HCT116 (cell line): Measurements from ENCODE around the gene ZNF683. TPM values are rescaled to one million over a fixed set of nuclear protein-coding genes. Genes with fewer than 3 reads are reported as not detected.
A peak's percentile ranks its signal among the peaks of the same experiment; 100 is the strongest.

Source experiments
- ATAC-seq: fragments of 200-7000 bp; cut with Tn5 transposase; 2 replicates; pipeline ENCODE4 v1.9.1; 2020; ENCODE audit warnings: mild to moderate bottlenecking, moderate library complexity
- BruUV-seq: library from RNA; stranded (reverse); fragments of 400-500 nt; replicated peaks from 2 replicates; lab custom pipeline; 2021; lab: Mats Ljungman, UMichigan
- CTCF ChIA-PET: fragments of 300-600 bp; sonication (Branson Sonifier 250); formaldehyde crosslinking; loops from one replicate; lab custom pipeline; 2021; ENCODE audit warnings: antibody characterized with exemption; lab: Charles Lee
- POLR2A ChIA-PET: fragments of 300-600, 350-600 bp; sonication (Branson Sonifier 250); formaldehyde crosslinking; loops from one replicate; lab custom pipeline; 2021; ENCODE audit warnings: antibody characterized with exemption; lab: Charles Lee
- RAD21 ChIA-PET, 2 experiments: fragments of 300-600 bp; sonication (Branson Sonifier 250); formaldehyde crosslinking; loops; one replicate each; lab custom pipeline; 2023; ENCODE audit warnings: low total read pairs in 2 of 2; ENCODE audit not compliant: uncharacterized antibody in 2 of 2, unreplicated experiment in 2 of 2, low non-redundant PET in 1 of 2; lab: Charles Lee
- DNase-seq: peaks from one replicate; pipeline ENCODE4 v3.0.0-alpha.2; 2010; ENCODE audit warnings: low read depth, low spot score
- H2AFZ ChIP-seq: fragments of 200-600 bp; shearing (Covaris generic), sonication (generic); 2 replicates; pipeline ENCODE4 v1.6.1; 2017; ENCODE audit warnings: low read depth, mixed run types, mixed read lengths, antibody characterized with exemption, low read length; ENCODE audit not compliant: poor library complexity, severe bottlenecking
- H3K27ac ChIP-seq: 2 replicates; pipeline ENCODE4 v1.5.1; 2012; ENCODE audit warnings: low read depth, low read length
- H3K27me3 ChIP-seq: fragments of 200-600 bp; sonication (generic); 2 replicates; pipeline ENCODE4 v1.6.1; 2016; ENCODE audit warnings: mixed run types, low read length, mixed read lengths; ENCODE audit not compliant: insufficient read depth
- H3K36me3 ChIP-seq, 2 experiments: fragments of 200-500 bp in 1 of 2; fragments of 200-600 bp in 1 of 2; sonication (Bioruptor generic) in 1 of 2; sonication (generic) in 1 of 2; 2 replicates each; pipeline versions ENCODE4 v1.5.1 to v1.6.1; 2014 to 2016; ENCODE audit warnings: low read length in 2 of 2, inconsistent platforms in 1 of 2, mixed read lengths in 1 of 2, mixed run types in 1 of 2; ENCODE audit not compliant: insufficient read depth in 2 of 2, control insufficient read depth in 1 of 2
- H3K4me1 ChIP-seq, 2 experiments: fragments of 200-600 bp in 1 of 2; sonication (generic) in 1 of 2; 2 replicates each; pipeline versions ENCODE4 v1.5.1 to v1.6.1; 2012 to 2017; ENCODE audit warnings: low read length in 2 of 2, inconsistent platforms in 1 of 2, mild to moderate bottlenecking in 1 of 2, mixed read lengths in 1 of 2, mixed run types in 1 of 2, moderate library complexity in 1 of 2; ENCODE audit not compliant: insufficient read depth in 2 of 2, control insufficient read depth in 1 of 2
- H3K4me2 ChIP-seq: fragments of 200-600 bp; sonication (generic); 2 replicates; pipeline ENCODE4 v1.6.1; 2017; ENCODE audit warnings: mixed run types, low read length, mixed read lengths
- H3K4me3 ChIP-seq, 2 experiments: fragments of 200-600 bp in 1 of 2; sonication (generic) in 1 of 2; replicated peaks in 1 of 2; 2 replicates each; pipeline ENCODE4 v1.5.1; 2011 to 2016; ENCODE audit warnings: low read length in 2 of 2, control low read depth in 1 of 2, low read depth in 1 of 2, mild to moderate bottlenecking in 1 of 2, mixed read lengths in 1 of 2, mixed run types in 1 of 2
- H3K79me2 ChIP-seq: fragments of 200-600 bp; sonication (generic); 2 replicates; pipeline ENCODE4 v1.6.1; 2017; ENCODE audit warnings: mild to moderate bottlenecking, mixed run types, low read length, moderate library complexity, mixed read lengths; ENCODE audit not compliant: insufficient read depth
- H3K9ac ChIP-seq: fragments of 200-600 bp; sonication (generic); 2 replicates; pipeline ENCODE4 v1.6.1; 2016; ENCODE audit warnings: low read length, mixed read lengths
- H3K9me2 ChIP-seq: fragments of 200-600 bp; sonication (generic), shearing (Covaris generic); 2 replicates; pipeline ENCODE4 v1.6.1; 2017; ENCODE audit warnings: mixed run types, mild to moderate bottlenecking, moderate library complexity; ENCODE audit not compliant: insufficient read depth
- H3K9me3 ChIP-seq, 2 experiments: fragments of 200-500 bp in 1 of 2; fragments of 200-600 bp in 1 of 2; sonication (Bioruptor generic) in 1 of 2; sonication (generic) in 1 of 2; 2 replicates each; pipeline ENCODE4 v1.6.1; 2014 to 2017; ENCODE audit warnings: low read length in 2 of 2, mixed read lengths in 2 of 2, inconsistent platforms in 1 of 2, low read depth in 1 of 2, mild to moderate bottlenecking in 1 of 2, mixed run types in 1 of 2, moderate library complexity in 1 of 2; ENCODE audit not compliant: control insufficient read depth in 1 of 2, insufficient read depth in 1 of 2
- H4K20me1 ChIP-seq: fragments of 200-600 bp; sonication (generic), shearing (Covaris generic); 2 replicates; pipeline ENCODE4 v1.6.1; 2017; ENCODE audit warnings: mixed run types, mild to moderate bottlenecking, moderate library complexity; ENCODE audit not compliant: insufficient read depth
- ATF3 ChIP-seq: IDR thresholded peaks from 2 replicates; pipeline ENCODE4 v1.6.1; 2012
- CBX3 ChIP-seq: IDR thresholded peaks from 2 replicates; pipeline ENCODE4 v1.6.1; 2012; ENCODE audit warnings: low read depth
- CEBPB ChIP-seq: IDR thresholded peaks from 2 replicates; pipeline ENCODE4 v1.6.1; 2012; ENCODE audit warnings: low read depth
- CTCF ChIP-seq, 3 experiments: fragments of 200-600 bp in 1 of 3; sonication (generic) in 1 of 3; IDR thresholded peaks in 2 of 3; conservative IDR thresholded peaks in 1 of 3; 2 replicates each; pipeline ENCODE4 v1.5.1; 2012 to 2017; ENCODE audit warnings: low read depth in 2 of 3, low read length in 2 of 3, antibody characterized with exemption in 1 of 3, borderline replicate concordance in 1 of 3, control low read depth in 1 of 3, mild to moderate bottlenecking in 1 of 3, mixed read lengths in 1 of 3, mixed run types in 1 of 3, moderate library complexity in 1 of 3; ENCODE audit not compliant: insufficient read depth in 1 of 3
- EGR1 ChIP-seq: IDR thresholded peaks from 2 replicates; pipeline ENCODE4 v1.6.1; 2012; ENCODE audit warnings: low read depth
- ELF1 ChIP-seq: IDR thresholded peaks from 2 replicates; pipeline ENCODE4 v1.6.1; 2012; ENCODE audit warnings: low read depth, borderline replicate concordance
- FOSL1 ChIP-seq: IDR thresholded peaks from 2 replicates; pipeline ENCODE4 v1.6.1; 2012; ENCODE audit warnings: low read depth
- JUND ChIP-seq: IDR thresholded peaks from 2 replicates; pipeline ENCODE4 v1.6.1; 2012
- POLR2AphosphoS5 ChIP-seq: IDR thresholded peaks from 2 replicates; pipeline ENCODE4 v1.6.1; 2011; ENCODE audit warnings: mild to moderate bottlenecking, low read depth, low read length, moderate library complexity
- RAD21 ChIP-seq: IDR thresholded peaks from 2 replicates; pipeline ENCODE4 v1.6.1; 2012; ENCODE audit warnings: low read depth, mild to moderate bottlenecking
- SP1 ChIP-seq: IDR thresholded peaks from 2 replicates; pipeline ENCODE4 v1.6.1; 2012; ENCODE audit warnings: low read depth
- TCF7L2 ChIP-seq: IDR thresholded peaks from 2 replicates; pipeline ENCODE4 v1.7.0; 2011; ENCODE audit warnings: borderline replicate concordance, inconsistent platforms; ENCODE audit not compliant: insufficient read depth, insufficient read length; ENCODE audit errors: extremely low read depth
- YY1 ChIP-seq: IDR thresholded peaks from 2 replicates; pipeline ENCODE4 v1.6.1; 2011; ENCODE audit warnings: low read length, low read depth, moderate library complexity, mild to moderate bottlenecking; ENCODE audit not compliant: insufficient replicate concordance; ENCODE audit errors: extremely low read depth
- ZBTB33 ChIP-seq: IDR thresholded peaks from 2 replicates; pipeline ENCODE4 v1.6.1; 2011; ENCODE audit warnings: mild to moderate bottlenecking, low read length, moderate library complexity; ENCODE audit not compliant: insufficient replicate concordance; ENCODE audit errors: extremely low read depth
- ZFX ChIP-seq: fragments of 450-650 bp; IDR thresholded peaks from 2 replicates; pipeline ENCODE4 v1.6.1; 2017
- intact Hi-C: fragments of 100-400 bp; cut with micrococcal nuclease; formaldehyde crosslinking; loops from 2 replicates; pipeline ENCODE4 v1.10.0; 2022
- total RNA-seq: library from RNA; stranded (reverse); gene quantifications from one replicate; pipeline ENCODE4 v1.2.1, GENCODE V29; 2021; ENCODE audit not compliant: unreplicated experiment
- TF ChIP-seq, protein P1 (sequence below): IDR thresholded peaks from 2 replicates; pipeline ENCODE4 v1.6.1; 2012
- TF ChIP-seq, protein P2 (sequence below): IDR thresholded peaks from 2 replicates; pipeline ENCODE4 v1.6.1; 2012; ENCODE audit warnings: low read depth

Gene ZNF683
- total RNA-seq, 1 experiment from 2014 or later: not detected

GRCh38 chr1:26410706-26411623 is 38.4 kb upstream of the ZNF683 start, which contains the start of gene LIN28A:
LIN28A (plus strand) TSS chr1:26410817; CDS start chr1:26410892, 75 bp downstream.
- H3K36me3 ChIP-seq: no peaks in the 10 kb centered on the region
- H3K4me2 ChIP-seq: peak within 1 kb of the TSS; percentile 77
- CTCF ChIA-PET: no interaction called here
- POLR2A ChIA-PET: no interaction called here
- no peak within 1 kb of the TSS for H3K27ac ChIP-seq
- no TSS peak for BruUV-seq
- H3K4me3 ChIP-seq: peak within 1 kb of the TSS; percentile 45 to 51
- DNase-seq (no peak), ATAC-seq (no peak)
- intact Hi-C loops: no loop called here
- TF ChIP-seq TCF7L2: no peak
- TF ChIP-seq SP1: no peak
- TF ChIP-seq ELF1: no peak
- no peak for TF ChIP-seq EGR1
- TF ChIP-seq ZFX: no peak
- TF ChIP-seq ATF3: no peak
- no peak for TF ChIP-seq CTCF (IDR thresholded peaks at IDR 0.05 in 2 of 3, conservative IDR thresholded peaks at IDR 0.05 in 1 of 3; ENCODE audit: borderline replicate concordance in 1 of 3, insufficient read depth in 1 of 3, low read depth in 2 of 3, low read length in 2 of 3)
- no peak for TF ChIP-seq RAD21
- no peak for TF ChIP-seq CEBPB
- TF ChIP-seq CBX3: no peak
- TF ChIP-seq, protein P1, sequence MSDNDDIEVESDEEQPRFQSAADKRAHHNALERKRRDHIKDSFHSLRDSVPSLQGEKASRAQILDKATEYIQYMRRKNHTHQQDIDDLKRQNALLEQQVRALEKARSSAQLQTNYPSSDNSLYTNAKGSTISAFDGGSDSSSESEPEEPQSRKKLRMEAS: no peak
- TF ChIP-seq, protein P2, sequence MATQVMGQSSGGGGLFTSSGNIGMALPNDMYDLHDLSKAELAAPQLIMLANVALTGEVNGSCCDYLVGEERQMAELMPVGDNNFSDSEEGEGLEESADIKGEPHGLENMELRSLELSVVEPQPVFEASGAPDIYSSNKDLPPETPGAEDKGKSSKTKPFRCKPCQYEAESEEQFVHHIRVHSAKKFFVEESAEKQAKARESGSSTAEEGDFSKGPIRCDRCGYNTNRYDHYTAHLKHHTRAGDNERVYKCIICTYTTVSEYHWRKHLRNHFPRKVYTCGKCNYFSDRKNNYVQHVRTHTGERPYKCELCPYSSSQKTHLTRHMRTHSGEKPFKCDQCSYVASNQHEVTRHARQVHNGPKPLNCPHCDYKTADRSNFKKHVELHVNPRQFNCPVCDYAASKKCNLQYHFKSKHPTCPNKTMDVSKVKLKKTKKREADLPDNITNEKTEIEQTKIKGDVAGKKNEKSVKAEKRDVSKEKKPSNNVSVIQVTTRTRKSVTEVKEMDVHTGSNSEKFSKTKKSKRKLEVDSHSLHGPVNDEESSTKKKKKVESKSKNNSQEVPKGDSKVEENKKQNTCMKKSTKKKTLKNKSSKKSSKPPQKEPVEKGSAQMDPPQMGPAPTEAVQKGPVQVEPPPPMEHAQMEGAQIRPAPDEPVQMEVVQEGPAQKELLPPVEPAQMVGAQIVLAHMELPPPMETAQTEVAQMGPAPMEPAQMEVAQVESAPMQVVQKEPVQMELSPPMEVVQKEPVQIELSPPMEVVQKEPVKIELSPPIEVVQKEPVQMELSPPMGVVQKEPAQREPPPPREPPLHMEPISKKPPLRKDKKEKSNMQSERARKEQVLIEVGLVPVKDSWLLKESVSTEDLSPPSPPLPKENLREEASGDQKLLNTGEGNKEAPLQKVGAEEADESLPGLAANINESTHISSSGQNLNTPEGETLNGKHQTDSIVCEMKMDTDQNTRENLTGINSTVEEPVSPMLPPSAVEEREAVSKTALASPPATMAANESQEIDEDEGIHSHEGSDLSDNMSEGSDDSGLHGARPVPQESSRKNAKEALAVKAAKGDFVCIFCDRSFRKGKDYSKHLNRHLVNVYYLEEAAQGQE: no peak
- no peak for TF ChIP-seq POLR2AphosphoS5
- no peak for TF ChIP-seq ZBTB33
- no peak for TF ChIP-seq JUND
- no peak for TF ChIP-seq YY1
- no peak for TF ChIP-seq FOSL1
- H3K27me3 ChIP-seq: no peaks in the 10 kb centered on the region; the same call in 1 of the 2 replicates
- H3K9me3 ChIP-seq: no peaks in the 10 kb centered on the region
- no peaks in the 10 kb centered on the region for H3K9me2 ChIP-seq
- peak within 1 kb of the TSS; percentile 71 for H2AFZ ChIP-seq
- RAD21 ChIA-PET: no interaction called here
- no peaks in the 10 kb centered on the region for H3K79me2 ChIP-seq
- H3K9ac ChIP-seq: peak within 1 kb of the TSS; percentile 28; the same call in 1 of the 2 replicates
- H4K20me1 ChIP-seq: no peaks in the 10 kb centered on the region
- H3K4me1 ChIP-seq: peaks cover 0 to 19% of the 10 kb centered on the region in 2 experiments; a peak in 3 of 4 replicates
